Left colon (tissue), 2 donors: ENCODE data around the gene RASIP1. TPM values are rescaled to one million over a fixed set of nuclear protein-coding genes. Genes with fewer than 3 reads are reported as not detected.
"Not testable (repeated sequence)": the region's sequence is repeated elsewhere in the genome, so short reads cannot be mapped to it uniquely, and the experiment has no call there.

ENCODE experiments used
- ATAC-seq: fragments of 200-7000 bp; cut with Tn5 transposase; one replicate; pipeline ENCODE4 v1.9.1; 2020; ENCODE audit warnings: mild to moderate bottlenecking, moderate library complexity
- DNase-seq, 2 donors: peaks; one replicate each; pipeline ENCODE4 v3.0.0-alpha.2; 2020
- intact Hi-C, 2 donors: fragments of 100-400 bp; cut with DNase I in 1 of 2; cut with micrococcal nuclease in 1 of 2; formaldehyde crosslinking; loops; one replicate each; pipeline versions ENCODE4 v1.11.2 to v1.14.0; 2022; cut with DNase I, micrococcal nuclease
- total RNA-seq, 2 donors: library from RNA; stranded (reverse); fragmentation: NEBNext Ultra II Directional; extraction: Animal tissue kit (Norgen Biotek cat#: 25700); gene quantifications; one replicate each; pipeline ENCODE4 v1.2.1, GENCODE V29; 2021
- donor health status: DM: no; HTN: no; CAD: no.
- donor health status: DM: yes; HTN: yes; CAD: no.

Gene RASIP1
- total RNA-seq, 2 donors from 2014 or later = 2.7 to 2.8 TPM

DNA sequence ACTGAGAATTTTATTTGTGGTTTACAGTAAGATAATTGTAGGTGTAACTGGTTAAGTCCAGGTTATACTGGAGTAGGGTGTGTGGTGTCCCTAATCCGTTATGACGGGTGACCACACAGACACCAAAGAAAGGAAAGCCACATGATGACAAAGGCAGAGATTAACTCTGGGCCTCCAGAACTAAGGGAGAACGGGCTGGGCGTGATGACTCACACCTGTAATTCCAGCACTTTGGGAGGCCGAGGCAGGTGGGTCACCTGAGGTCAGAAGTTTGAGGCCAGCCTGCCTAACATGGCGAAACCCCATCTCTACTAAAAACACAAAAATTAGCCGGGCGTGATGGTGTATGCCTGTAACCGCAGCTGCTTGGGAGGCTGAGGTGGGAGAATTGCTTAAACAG is 54.8 kb downstream of the RASIP1 start:
- ATAC-seq (peak; percentile 61), DNase-seq (no peak)

DNA sequence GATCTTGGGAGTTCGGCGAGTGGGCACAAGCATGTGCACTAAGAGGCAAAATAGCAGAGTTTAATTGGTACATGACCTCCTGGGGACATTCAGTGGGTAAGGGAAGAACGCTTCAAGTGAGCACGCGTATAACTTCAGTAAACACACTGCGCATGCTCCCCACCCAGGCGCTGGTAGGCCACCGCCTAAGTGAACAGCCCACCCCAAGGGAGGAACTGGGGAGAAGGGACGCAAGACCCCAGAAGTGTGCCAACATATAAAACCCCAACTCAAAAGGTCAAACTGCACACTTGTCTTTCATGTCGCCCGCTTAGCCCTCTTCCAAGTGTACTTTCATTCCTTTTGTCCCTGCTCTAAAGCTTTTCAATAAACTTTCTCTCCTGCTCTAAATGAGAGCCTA is 57.1 kb downstream of the RASIP1 start:
- DNase-seq (peak in 1 of 2 donors; percentile 38), ATAC-seq (no peak)
- intact Hi-C loops = no loop called here

More for the DNA sequence above, 54.8 kb downstream of the RASIP1 start:
- intact Hi-C loops = no loop called here

DNA sequence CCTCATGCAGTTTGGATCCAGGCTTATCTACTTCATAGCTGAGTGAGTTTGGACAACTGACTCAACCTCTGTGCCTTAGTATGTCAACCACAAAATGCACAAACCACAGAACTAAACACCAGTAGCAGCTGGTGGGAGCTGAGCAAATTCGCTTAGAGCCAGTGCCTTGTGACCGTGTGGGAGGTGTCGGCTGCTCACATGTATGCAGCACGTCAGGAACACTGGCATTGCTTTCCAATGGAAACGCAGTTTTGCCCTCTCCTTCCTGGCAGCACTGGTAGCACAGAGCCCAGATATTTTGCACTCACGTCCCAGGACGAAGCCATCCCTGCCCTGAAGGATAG is 59.3 kb downstream of the RASIP1 start:
- no peak for ATAC-seq
- DNase-seq = no peak
- intact Hi-C loops = no loop called here

DNA sequence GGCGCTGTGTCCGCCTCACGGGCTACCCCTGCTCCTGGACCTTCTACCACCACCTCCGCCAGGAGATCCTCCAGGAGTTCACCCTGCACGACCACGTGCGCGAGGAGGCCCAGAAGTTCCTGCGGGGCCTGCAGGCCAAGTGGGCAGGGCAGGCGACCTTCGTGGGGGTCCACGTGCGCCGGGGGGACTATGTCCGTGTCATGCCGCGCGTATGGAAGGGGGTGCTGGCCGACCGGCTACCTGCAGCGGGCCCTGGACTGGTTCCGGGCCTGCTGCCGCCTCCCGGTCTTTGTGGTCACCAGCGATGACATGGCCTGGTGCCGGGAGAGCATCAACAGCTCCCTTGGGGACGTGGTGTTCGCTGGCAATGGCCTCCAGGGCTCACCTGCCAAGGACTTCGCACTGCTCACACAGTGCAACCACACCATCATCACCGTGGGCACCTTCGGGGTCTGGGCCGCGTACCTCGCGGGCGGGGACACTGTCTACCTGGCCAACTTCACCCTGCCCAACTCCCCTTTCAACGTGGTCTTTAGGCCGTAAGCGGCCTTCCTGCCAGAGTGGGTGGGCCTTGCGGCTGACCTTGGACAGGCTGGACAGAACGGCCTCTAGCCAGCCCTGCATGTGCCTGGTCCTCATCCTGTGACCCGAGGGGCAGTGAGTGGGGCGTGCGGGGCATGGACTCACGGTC is 59.8 kb downstream of the RASIP1 start:
- DNase-seq = no peak
- ATAC-seq = no peak
- intact Hi-C loops = no loop called here

DNA sequence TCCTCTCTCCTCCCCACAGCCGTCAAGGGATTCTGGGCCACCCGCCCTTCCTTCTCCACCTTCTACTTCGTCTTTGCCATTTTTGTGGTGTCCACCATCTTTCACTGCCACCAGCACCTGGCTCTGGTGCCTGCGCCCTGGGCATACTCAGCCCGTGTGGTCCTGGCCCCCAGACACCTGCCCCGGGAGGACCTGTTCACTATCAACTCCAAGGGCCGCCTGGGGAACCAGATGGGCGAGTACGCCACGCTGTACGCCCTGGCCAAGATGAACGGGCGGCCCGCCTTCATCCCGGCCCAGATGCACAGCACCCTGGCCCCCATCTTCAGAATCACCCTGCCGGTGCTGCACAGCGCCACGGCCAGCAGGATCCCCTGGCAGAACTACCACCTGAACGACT is 60.4 kb downstream of the RASIP1 start:
- ATAC-seq, DNase-seq, intact Hi-C loops: not testable (repeated sequence)

DNA sequence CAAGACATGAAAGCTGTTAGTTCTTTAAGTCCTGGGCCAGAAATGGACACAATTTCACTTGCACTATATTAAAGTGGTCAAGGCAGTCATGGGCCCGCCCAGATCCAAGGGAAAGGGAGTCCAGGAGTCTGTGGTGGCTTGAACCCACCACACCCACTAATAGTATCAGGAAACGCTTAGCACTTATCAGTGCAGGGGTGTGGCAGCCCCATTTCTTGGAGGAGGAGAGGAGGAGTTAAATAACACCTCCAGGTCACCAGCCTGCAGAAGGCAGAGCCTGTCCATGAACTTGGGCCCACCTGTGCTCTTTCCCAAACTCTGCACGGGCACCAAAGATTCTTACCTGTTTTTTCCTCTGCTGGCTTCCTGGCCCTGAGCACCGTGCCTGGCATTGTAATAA is 62.2 kb downstream of the RASIP1 start:
- DNase-seq = peak; percentile 59 to 83
- intact Hi-C loops = no loop called here
- peak; percentile 86 for ATAC-seq

DNA sequence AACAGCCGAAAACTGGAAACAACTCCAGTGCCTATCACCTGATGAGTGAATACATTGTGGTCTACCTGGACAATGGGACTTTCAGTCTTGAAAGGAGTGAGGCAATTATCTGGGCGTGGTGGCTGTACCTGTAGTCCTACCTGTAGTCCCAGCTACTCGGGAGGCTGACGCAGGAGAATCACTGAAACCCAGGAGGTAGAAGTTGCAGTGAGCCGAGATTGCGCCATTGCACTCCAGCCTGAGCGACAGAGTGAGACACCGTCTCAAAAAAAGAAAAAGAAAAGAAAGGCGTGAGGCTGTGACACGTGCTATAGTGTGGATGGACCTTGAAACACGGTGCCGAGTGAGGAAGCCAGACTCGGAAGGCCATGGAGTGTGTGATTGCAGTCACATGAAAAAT is 63.5 kb downstream of the RASIP1 start:
- peak; percentile 57 to 71 for DNase-seq
- intact Hi-C loops = no loop called here
- peak; percentile 70 for ATAC-seq

DNA sequence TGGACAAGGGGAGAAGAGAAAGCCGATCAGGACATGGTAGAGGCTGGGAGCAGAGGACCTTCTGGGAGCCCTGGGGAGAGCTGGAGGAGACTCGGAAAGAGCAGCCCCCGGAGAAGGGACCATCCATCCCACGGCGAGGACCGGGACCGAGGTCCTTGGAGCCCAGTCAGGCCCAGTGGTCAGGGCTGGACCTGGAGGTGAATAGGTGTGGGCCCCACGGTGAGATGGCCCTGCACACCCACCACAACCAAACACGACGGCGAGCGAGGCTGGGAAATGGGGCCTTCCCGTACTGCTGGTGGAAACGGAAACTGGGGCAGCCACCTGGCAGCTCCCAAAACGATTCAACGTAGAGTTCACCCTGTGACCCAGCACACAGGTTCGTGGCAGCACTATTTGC is 63.9 kb downstream of the RASIP1 start:
- no peak for ATAC-seq
- no peak for DNase-seq
- intact Hi-C loops = no loop called here

DNA sequence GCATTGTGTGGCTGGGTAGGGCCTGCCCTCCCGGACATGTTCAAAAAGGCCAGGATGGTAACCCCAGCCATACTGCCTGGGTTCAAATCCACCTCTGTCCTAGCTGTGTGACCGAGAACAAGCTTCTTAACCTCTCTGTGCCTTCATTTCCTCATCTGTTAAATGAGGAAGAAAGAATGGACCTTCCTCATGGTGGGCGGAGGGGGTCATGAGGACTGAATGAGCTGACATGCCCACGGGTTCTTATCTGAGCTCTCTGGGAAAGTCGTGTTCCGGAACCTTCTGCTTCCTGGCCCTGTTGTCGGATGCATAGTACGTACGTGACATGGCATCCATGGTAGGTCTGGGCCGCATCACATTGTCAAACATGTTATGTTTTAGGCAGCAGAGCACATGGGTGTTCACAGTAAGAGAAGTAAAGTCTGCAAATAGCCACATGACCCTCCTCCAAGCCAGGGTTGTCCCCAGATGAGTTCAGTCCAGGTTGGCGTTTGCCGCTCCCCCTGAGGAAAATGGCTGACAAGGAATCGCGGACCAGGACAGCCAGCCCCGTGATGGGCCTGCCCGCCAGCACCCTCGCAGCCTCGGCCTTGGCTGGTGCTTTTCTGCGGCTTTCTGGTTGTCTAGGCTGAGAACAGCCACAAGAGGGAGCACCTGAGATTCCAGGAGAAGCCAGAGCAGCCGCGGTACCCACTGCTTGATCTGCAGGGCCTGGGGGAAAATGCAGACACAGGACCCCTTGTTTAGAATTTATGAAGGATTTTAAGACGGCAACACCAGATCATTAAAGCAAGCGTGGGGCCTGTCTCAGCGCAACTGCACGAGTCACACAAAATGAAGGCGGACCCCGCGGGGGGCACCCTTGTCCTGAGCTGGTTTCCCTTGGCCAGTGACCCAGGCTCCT is 65.2 kb downstream of the RASIP1 start:
- peak; percentile 83 for DNase-seq
- intact Hi-C loops = no loop called here
- peak; percentile 57 for ATAC-seq

DNA sequence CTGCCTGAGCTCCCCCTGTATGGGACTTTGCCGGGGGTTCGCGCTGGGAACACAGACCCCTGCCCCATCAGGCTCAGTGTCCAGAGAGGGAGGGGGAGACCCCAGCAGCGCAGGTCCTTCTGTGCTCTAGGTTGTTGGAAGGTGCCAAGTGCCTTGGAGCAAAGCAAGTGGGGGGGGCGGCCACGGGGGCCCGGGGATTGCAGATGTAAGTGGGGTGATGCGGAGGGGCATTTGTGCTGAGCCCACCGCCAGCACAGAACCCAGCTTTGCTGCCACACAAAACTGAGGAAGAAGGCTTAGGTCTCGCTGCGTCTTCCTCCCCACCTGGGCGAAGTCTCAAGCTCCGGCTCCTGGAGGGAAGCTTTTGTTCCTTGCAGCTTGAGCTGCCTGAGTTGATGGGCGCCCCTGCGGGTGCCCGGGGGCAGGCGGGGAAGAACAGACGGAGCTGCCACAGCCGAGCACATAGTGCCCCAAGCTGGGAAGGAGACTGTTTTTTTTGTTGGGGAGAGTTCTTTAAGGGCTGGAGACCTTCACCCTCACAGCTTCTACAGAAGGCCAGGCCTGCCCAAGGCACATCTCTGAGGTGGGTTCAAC is 66.1 kb downstream of the RASIP1 start:
- no peak for DNase-seq
- intact Hi-C loops = no loop called here
- ATAC-seq = no peak

DNA sequence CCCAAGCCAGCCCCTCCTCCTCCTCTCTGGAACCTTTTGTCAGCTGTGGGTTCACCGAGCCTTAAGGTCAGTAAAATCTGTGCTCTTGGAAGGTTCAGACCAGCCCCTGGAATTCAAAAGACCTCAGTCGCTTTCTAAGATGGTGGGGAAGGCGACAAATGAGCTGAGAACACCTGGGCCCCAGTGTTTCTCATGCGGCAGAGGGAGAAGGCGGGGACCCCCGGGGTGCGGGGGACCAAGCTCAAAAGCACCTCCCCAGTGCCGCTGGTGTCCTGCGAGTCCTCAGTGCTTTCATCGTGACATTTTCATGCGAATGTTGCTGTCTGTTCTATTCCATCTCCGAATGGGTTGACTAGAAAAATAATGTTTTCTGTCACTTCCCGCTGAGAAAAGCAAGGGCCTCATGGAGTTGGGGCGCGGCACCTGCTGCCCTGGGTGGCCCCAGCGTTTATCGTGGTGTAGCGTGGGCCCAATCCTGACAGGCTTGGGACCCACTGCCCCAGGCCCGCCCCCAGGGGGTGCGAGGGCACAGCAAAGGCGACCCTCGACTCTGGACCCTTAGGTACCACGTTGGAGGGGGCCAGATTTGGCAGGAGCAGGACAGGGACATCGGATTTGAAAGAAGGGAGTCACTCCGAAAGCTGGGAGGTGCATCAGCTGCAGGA is 66.8 kb downstream of the RASIP1 start:
- DNase-seq (no peak), ATAC-seq (no peak)
- intact Hi-C loops = no loop called here

DNA sequence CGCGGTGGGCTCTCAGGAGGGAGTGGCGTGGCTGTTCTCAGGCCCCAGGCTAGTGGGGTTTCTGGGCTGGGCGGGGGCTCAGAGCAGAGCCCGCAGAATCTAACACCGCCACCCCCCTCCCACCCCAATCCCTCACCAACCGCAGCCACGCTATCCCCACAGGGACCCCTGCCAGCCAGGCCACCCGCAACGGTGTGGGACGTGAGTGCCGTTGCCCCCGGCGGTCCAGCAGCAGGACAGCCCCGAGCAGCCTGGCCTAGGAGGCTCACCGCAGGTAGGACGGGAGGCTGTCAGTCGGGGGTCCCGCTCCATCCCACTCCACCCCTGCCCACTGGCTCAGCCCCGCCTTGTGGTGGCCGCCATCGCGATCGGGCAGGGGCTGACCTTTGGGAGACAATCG is 67.4 kb downstream of the RASIP1 start, which contains the start of gene NTN5:
Gene NTN5, minus strand, starts transcription at position 24 of the 400 bp plus-strand sequence. CDS start 2,031 bp downstream, outside the sequence.
- ATAC-seq = no peak

DNA sequence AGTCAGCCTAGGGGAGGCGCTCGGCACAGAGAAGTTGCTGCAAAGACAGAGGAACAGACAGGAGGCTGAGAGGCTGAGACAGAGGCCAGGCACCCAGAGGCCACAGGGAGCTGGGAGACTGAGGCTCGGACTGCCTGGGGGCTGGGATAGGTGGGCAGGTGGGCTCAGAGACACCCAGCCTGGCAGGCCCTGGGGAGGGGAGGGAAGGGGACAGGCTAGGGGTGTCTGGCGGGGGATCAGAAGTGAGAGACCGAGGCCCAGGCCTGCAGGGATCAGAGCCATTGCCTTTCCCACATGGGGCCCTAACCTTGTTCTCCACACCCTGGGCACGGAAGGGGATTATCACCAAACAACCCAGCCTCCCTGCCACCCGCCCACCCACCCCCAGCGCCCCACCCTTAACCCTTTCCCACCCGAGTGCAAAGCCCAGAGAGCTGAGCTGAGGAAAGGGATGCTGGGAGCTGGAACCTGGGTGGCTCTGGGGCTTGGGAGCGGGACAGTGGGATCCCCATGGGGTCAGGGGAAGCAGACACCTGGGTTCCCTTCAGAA is 68.9 kb downstream of the RASIP1 start:
- DNase-seq (no peak), ATAC-seq (no peak)
- intact Hi-C loops = no loop called here

More for the DNA sequence above, 67.4 kb downstream of the RASIP1 start, which contains the start of gene NTN5:
- intact Hi-C loops = no loop called here
- DNase-seq = no peak

DNA sequence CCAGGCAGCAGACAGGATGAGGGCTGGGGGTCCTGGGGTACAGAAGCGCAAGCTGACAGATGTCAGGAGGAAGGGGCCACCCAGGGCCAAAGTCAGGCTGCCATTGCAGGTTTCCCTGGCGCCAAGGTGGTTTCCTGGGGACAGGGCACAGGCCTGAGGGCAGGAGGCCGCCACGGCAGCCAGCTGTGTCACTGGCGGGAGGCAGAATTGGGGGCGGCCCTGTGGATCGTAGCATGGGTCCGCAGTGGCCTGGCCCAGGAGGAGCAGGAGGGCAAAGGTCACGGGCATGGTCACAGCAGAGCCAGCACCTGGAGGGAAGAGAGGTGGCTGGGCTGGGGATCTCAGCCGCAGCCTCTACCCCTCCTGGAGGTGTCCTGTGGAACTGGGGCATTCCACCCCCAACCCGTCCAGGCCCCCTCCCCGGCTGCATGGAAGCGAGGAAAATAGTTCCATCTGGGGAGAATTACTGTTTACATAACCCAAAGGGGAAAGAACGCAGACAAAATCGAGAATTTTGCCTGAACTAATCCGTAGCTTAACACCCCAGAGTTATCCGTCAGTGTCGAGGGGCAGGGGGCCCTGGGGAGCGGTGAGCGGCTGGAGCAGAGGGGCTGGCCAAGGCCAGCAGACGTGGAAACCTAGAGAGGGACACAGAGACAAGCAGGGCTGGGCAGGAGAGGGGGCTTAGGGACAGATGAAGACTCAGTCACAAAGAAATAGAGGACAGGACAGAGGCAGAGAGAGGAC is 69.5 kb downstream of the RASIP1 start:
- DNase-seq (no peak), ATAC-seq (no peak)
- intact Hi-C loops = no loop called here
